ENCODE results near the gene TMEM242.

- TF ChIP-seq CTCF (tag by site-specific recombination; IDR thresholded peaks at IDR 0.05) (no peak), PRDM4 (tag by site-specific recombination; IDR thresholded peaks at IDR 0.05) (no peak), ZNF26 (tag by site-specific recombination; IDR thresholded peaks at IDR 0.05) (no peak)
These were observed 9.5 kb downstream of the TMEM242 start for GRCh38 chr6:157313531-157314467.
